ENCODE data around the gene GRM3. TPM values are rescaled to one million over a fixed set of nuclear protein-coding genes. Genes with fewer than 3 reads are reported as not detected.

The GRM3 gene
- total and polyA plus RNA-seq, 2 donors = 0.05 to 0.07 TPM

DNA sequence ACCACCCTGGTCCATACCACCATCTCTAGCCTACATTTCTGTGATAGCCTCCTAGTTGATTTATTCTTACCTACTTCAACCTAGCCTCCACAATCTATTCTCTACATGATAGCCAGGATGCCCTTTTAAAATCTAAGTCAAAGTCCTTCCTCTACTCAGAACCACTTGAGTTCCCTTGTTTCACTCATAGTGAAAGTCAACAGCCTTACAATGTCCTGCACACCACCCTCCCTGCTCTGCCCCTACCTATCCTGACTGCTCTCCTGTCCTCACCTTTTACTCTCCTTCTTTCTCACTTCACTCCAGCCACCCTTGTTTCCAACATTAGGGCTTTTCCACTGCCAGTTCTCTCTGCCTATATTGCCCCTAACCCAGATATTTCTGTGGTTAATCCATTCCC, 146.7 kb downstream of the GRM3 start:
- no peaks in the 10 kb centered on the region for H3K27me3 ChIP-seq (ENCODE audit: control insufficient read depth in 2 of 2, insufficient read depth in 1 of 2, low read length in 1 of 2)

DNA sequence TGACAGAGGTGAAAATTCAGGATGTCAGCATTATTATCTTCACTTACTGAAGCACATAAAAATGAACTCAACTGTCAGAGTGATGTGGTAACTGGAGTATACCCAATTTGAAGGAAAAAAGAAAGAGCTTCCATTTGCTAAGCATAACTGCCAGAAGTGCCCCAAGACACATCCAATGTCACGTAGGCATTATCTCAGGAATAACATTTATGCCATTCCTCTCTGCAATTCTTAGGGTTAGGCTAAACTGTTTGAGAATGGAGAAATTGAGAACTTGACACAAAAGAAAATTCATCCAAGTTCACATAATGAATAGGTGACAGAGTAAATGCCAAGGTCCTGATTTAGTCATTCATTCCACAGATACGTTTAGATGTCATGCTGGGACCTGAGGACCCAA, 148.6 kb downstream of the GRM3 start:
- 89% methylated on average over 2 of the region's 2 CpGs for WGBS
- DNase-seq (ENCODE audit: low read depth in 6 of 9, low spot score in 9 of 9) = no peak
- no peaks in the 10 kb centered on the region for H3K9me3 ChIP-seq (ENCODE audit: control insufficient read depth in 2 of 2, insufficient read depth in 1 of 2, low read length in 1 of 2)

More for the DNA sequence above, 146.7 kb downstream of the GRM3 start:
- no peak overlapping the region for H3K4me3 ChIP-seq (ENCODE audit: low read length in 2 of 2)
- no peak overlapping the region for H3K27ac ChIP-seq (ENCODE audit: low read depth in 1 of 2, low read length in 1 of 2)
- no peaks in the 10 kb centered on the region for H3K4me1 ChIP-seq (ENCODE audit: control insufficient read depth in 2 of 2, insufficient read depth in 2 of 2, low read length in 2 of 2)
- no peak for DNase-seq (ENCODE audit: low read depth in 6 of 9, low spot score in 9 of 9)
- H3K36me3 ChIP-seq (ENCODE audit: control insufficient read depth in 2 of 2, insufficient read depth in 2 of 2, low read length in 1 of 2) = no peaks in the 10 kb centered on the region
- peaks cover 0 to 8% of the 10 kb centered on the region in 2 donors for H3K9me3 ChIP-seq (ENCODE audit: control insufficient read depth in 2 of 2, insufficient read depth in 1 of 2, low read length in 1 of 2)

DNA sequence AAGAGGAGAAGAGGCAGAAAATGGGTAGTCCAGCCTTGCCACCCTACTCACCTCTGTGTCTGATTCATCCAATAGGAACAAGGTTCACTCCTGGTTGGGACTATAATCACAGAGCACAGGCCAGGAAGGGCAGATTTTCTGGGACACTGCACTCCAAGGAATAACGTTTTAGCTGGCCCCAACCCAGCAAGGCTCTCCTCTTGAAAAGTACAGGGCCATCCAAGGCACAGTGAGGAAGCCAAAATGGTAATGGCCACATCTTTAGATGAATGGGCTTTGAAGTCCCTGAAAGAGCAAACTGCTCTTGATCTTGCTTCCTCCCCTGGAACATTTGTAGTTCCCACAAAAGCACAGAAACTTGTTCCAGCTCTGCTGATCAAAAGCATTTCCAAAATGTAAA, 149.4 kb downstream of the GRM3 start:
- DNase-seq (ENCODE audit: low read depth in 6 of 9, low spot score in 9 of 9) = no peak
- Histone ChIP-seq H3K36me3 (ENCODE audit: control insufficient read depth in 2 of 2, insufficient read depth in 2 of 2, low read length in 1 of 2) (no peaks in the 10 kb centered on the region), H3K4me1 (ENCODE audit: control insufficient read depth in 2 of 2, insufficient read depth in 2 of 2, low read length in 2 of 2) (no peaks in the 10 kb centered on the region), H3K27me3 (ENCODE audit: control insufficient read depth in 2 of 2, insufficient read depth in 1 of 2, low read length in 1 of 2) (no peaks in the 10 kb centered on the region), H3K27ac (ENCODE audit: low read depth in 1 of 2, low read length in 1 of 2) (no peak overlapping the region), H3K9me3 (ENCODE audit: control insufficient read depth in 2 of 2, insufficient read depth in 1 of 2, low read length in 1 of 2) (no peaks in the 10 kb centered on the region), H3K4me3 (ENCODE audit: low read length in 2 of 2) (no peak overlapping the region)
- WGBS = 73% methylated on average over 1 of the region's 1 CpG

More for the DNA sequence above, 148.6 kb downstream of the GRM3 start:
- Histone ChIP-seq H3K4me3 (ENCODE audit: low read length in 2 of 2) (no peak overlapping the region), H3K27me3 (ENCODE audit: control insufficient read depth in 2 of 2, insufficient read depth in 1 of 2, low read length in 1 of 2) (no peaks in the 10 kb centered on the region), H3K4me1 (ENCODE audit: control insufficient read depth in 2 of 2, insufficient read depth in 2 of 2, low read length in 2 of 2) (no peaks in the 10 kb centered on the region), H3K27ac (ENCODE audit: low read depth in 1 of 2, low read length in 1 of 2) (no peak overlapping the region), H3K36me3 (ENCODE audit: control insufficient read depth in 2 of 2, insufficient read depth in 2 of 2, low read length in 1 of 2) (no peaks in the 10 kb centered on the region)

DNA sequence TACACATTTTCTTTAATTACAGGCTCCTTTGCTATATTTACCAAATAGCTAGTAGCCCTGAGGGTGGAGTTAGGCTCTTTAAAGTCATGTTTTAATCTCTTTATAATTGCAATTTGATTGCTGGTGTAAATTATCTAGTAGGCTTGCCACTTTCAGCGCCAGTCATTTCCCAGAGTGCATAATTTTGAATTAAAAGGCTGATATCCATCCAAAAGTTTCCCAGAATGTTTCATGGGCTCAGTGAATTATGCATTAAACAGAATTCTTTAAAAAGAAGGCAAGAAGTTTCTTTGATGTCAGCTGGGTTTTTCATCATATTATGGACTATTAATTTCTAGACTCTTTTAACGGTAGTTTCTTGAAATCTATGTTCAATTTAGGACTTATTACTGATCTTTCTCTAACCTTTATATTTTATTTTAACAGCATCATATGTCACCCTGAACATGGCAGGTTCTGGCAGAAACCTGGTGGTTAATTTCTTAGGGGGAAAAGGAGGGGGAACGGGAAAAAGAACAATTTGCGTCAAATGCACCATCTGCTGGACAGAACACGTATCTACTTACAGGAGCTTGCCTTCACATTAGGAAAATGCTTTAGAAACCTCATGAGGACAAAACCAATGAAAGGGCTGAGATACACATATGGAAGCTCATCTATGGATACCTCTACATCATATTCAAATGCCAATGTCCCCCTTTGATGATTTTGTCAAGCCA, 171.1 kb downstream of the GRM3 start:
- WGBS = 38% methylated on average over 5 of the region's 5 CpGs
- no peaks in the 10 kb centered on the region for H3K27me3 ChIP-seq (ENCODE audit: control insufficient read depth in 2 of 2, insufficient read depth in 1 of 2, low read length in 1 of 2)
- no peak overlapping the region for H3K4me3 ChIP-seq (ENCODE audit: low read length in 2 of 2)
- H3K4me1 ChIP-seq (ENCODE audit: control insufficient read depth in 2 of 2, insufficient read depth in 2 of 2, low read length in 2 of 2) = no peaks in the 10 kb centered on the region
- peak in 1 of 9 donors; percentile 1 for DNase-seq (ENCODE audit: low read depth in 6 of 9, low spot score in 9 of 9)
- H3K36me3 ChIP-seq (ENCODE audit: control insufficient read depth in 2 of 2, insufficient read depth in 2 of 2, low read length in 1 of 2) = no peaks in the 10 kb centered on the region
- H3K9me3 ChIP-seq (ENCODE audit: control insufficient read depth in 2 of 2, insufficient read depth in 1 of 2, low read length in 1 of 2) = no peaks in the 10 kb centered on the region
- H3K27ac ChIP-seq (ENCODE audit: low read depth in 1 of 2, low read length in 1 of 2) = no peak overlapping the region

DNA sequence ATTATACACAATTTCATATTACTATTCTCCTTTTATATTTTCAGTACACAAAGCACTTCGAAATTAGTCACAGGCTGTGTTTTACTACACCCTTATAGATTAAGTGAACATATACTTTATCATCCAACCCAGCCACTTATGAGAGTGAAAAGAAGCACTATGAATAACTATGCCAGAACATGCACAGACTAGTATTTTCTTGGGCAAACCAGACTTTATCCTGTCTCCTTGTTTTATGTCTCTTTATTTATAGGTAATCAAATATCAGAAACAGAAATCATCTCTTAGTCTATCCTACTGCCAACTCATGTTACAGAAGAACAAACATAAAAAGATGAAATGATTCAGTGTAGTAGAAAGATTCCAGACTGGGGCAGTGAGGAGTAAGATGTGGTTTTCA, 171.8 kb downstream of the GRM3 start:
- Histone ChIP-seq H3K4me1 (ENCODE audit: control insufficient read depth in 2 of 2, insufficient read depth in 2 of 2, low read length in 2 of 2) (no peaks in the 10 kb centered on the region), H3K27ac (ENCODE audit: low read depth in 1 of 2, low read length in 1 of 2) (no peak overlapping the region), H3K4me3 (ENCODE audit: low read length in 2 of 2) (no peak overlapping the region), H3K9me3 (ENCODE audit: control insufficient read depth in 2 of 2, insufficient read depth in 1 of 2, low read length in 1 of 2) (no peaks in the 10 kb centered on the region), H3K27me3 (ENCODE audit: control insufficient read depth in 2 of 2, insufficient read depth in 1 of 2, low read length in 1 of 2) (no peaks in the 10 kb centered on the region), H3K36me3 (ENCODE audit: control insufficient read depth in 2 of 2, insufficient read depth in 2 of 2, low read length in 1 of 2) (no peaks in the 10 kb centered on the region)
- WGBS = 88% methylated on average over 1 of the region's 1 CpG
- no peak for DNase-seq (ENCODE audit: low read depth in 6 of 9, low spot score in 9 of 9)

DNA sequence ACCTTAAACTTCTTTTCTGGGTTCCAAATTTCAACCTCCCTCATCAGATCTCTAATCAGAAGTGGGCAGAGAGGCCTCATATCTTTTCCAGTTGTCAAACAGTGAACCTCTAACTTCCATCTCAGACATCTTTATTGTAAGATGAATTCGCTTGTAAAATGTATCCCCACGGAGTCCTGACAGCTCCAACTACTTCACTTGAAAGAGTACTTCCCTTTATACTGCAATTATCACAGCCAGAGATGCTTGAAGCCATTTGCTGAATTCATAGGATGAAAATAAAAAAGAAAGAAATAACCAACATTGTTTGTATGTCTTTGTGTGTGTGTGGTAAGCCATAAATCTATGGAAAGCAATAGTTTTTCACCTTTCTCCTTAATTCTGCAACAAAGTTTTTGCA, 175.2 kb downstream of the GRM3 start:
- H3K36me3 ChIP-seq (ENCODE audit: control insufficient read depth in 2 of 2, insufficient read depth in 2 of 2, low read length in 1 of 2) = no peaks in the 10 kb centered on the region
- WGBS = 93% methylated on average over 2 of the region's 2 CpGs

DNA sequence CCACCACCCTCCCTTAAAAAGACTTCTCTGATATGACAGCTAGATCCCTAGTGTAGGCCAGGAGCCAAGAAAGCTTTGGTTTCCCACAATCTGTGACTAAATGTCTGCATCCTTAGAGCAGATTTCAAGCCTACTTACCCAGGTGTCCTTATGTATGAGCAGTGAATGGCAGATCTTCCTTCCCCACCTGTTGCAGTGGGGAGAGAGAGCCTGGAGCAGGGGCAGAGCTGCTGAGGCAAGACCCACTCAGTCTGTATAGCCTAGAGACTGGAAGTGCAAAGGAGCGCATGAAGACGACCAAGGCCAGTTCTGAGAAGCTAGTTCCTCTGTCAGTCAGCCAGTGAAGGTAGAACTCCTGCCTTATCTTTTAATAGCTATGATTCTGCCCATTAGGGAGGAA, 180.1 kb downstream of the GRM3 start:
- Histone ChIP-seq H3K4me1 (ENCODE audit: control insufficient read depth in 2 of 2, insufficient read depth in 2 of 2, low read length in 2 of 2) (no peaks in the 10 kb centered on the region), H3K9me3 (ENCODE audit: control insufficient read depth in 2 of 2, insufficient read depth in 1 of 2, low read length in 1 of 2) (no peaks in the 10 kb centered on the region), H3K27me3 (ENCODE audit: control insufficient read depth in 2 of 2, insufficient read depth in 1 of 2, low read length in 1 of 2) (no peaks in the 10 kb centered on the region), H3K4me3 (ENCODE audit: low read length in 2 of 2) (no peak overlapping the region), H3K36me3 (ENCODE audit: control insufficient read depth in 2 of 2, insufficient read depth in 2 of 2, low read length in 1 of 2) (no peaks in the 10 kb centered on the region), H3K27ac (ENCODE audit: low read depth in 1 of 2, low read length in 1 of 2) (no peak overlapping the region)
- WGBS = 91% methylated on average over 2 of the region's 2 CpGs
- DNase-seq (ENCODE audit: low read depth in 6 of 9, low spot score in 9 of 9) = peak in 1 of 9 donors; percentile 3

More for the DNA sequence above, 175.2 kb downstream of the GRM3 start:
- DNase-seq (ENCODE audit: low read depth in 6 of 9, low spot score in 9 of 9) = no peak
- H3K27me3 ChIP-seq (ENCODE audit: control insufficient read depth in 2 of 2, insufficient read depth in 1 of 2, low read length in 1 of 2) = no peaks in the 10 kb centered on the region
- no peak overlapping the region for H3K27ac ChIP-seq (ENCODE audit: low read depth in 1 of 2, low read length in 1 of 2)
- no peaks in the 10 kb centered on the region for H3K9me3 ChIP-seq (ENCODE audit: control insufficient read depth in 2 of 2, insufficient read depth in 1 of 2, low read length in 1 of 2)
- no peaks in the 10 kb centered on the region for H3K4me1 ChIP-seq (ENCODE audit: control insufficient read depth in 2 of 2, insufficient read depth in 2 of 2, low read length in 2 of 2)
- no peak overlapping the region for H3K4me3 ChIP-seq (ENCODE audit: low read length in 2 of 2)

DNA sequence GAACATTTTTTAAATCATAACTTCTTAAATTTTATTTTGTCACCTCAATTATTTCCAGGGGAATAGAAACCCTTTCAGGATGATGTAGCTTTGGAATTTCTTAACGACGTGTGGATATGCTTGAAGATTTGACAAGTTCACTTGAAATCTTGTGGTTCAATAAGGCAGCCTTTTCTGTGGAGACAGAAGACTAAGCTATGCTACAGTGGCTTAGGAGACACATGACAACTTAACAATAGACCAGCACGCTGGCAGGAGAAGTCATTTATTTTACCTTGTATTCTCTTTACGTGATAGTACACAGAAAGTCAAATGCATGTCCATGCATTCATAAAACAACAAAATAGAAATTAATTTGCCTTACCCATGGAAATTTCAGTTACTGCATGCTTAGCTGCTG, 181.6 kb downstream of the GRM3 start:
- H3K36me3 ChIP-seq (ENCODE audit: control insufficient read depth in 2 of 2, insufficient read depth in 2 of 2, low read length in 1 of 2) = no peaks in the 10 kb centered on the region
- DNase-seq (ENCODE audit: low read depth in 6 of 9, low spot score in 9 of 9) = no peak
- no peaks in the 10 kb centered on the region for H3K27me3 ChIP-seq (ENCODE audit: control insufficient read depth in 2 of 2, insufficient read depth in 1 of 2, low read length in 1 of 2)
- no peak overlapping the region for H3K27ac ChIP-seq (ENCODE audit: low read depth in 1 of 2, low read length in 1 of 2)
- 92% methylated on average over 4 of the region's 4 CpGs for WGBS
- H3K4me3 ChIP-seq (ENCODE audit: low read length in 2 of 2) = no peak overlapping the region
- H3K4me1 ChIP-seq (ENCODE audit: control insufficient read depth in 2 of 2, insufficient read depth in 2 of 2, low read length in 2 of 2) = no peaks in the 10 kb centered on the region
- H3K9me3 ChIP-seq (ENCODE audit: control insufficient read depth in 2 of 2, insufficient read depth in 1 of 2, low read length in 1 of 2) = no peaks in the 10 kb centered on the region

DNA sequence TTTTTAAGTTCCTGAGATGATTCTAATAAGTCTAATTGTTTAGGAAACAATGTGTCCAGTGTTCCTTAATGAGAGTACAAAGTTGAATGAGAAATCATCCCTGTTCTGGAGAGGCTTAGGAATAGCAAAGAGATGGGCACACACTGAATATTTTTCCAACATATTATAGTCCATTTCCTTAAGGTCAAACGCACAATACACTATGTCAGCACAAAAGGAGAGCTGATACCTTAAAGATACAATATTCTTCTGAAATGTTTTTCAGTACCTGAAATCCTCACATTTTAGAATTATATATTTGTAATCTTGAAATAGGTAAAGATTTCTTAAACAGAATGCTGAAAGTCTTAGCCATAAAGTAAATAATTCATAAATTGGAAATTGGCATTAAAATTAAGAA, 183.2 kb downstream of the GRM3 start:
- H3K9me3 ChIP-seq (ENCODE audit: control insufficient read depth in 2 of 2, insufficient read depth in 1 of 2, low read length in 1 of 2) = no peaks in the 10 kb centered on the region
- no peaks in the 10 kb centered on the region for H3K4me1 ChIP-seq (ENCODE audit: control insufficient read depth in 2 of 2, insufficient read depth in 2 of 2, low read length in 2 of 2)
- no peaks in the 10 kb centered on the region for H3K27me3 ChIP-seq (ENCODE audit: control insufficient read depth in 2 of 2, insufficient read depth in 1 of 2, low read length in 1 of 2)
- DNase-seq (ENCODE audit: low read depth in 6 of 9, low spot score in 9 of 9) = no peak
- 93% methylated on average over 1 of the region's 1 CpG for WGBS
- no peaks in the 10 kb centered on the region for H3K36me3 ChIP-seq (ENCODE audit: control insufficient read depth in 2 of 2, insufficient read depth in 2 of 2, low read length in 1 of 2)
- no peak overlapping the region for H3K27ac ChIP-seq (ENCODE audit: low read depth in 1 of 2, low read length in 1 of 2)
- no peak overlapping the region for H3K4me3 ChIP-seq (ENCODE audit: low read length in 2 of 2)
